B cell (primary cell): Measurements from ENCODE around the gene BCL2. TPM values are rescaled to one million over a fixed set of nuclear protein-coding genes. Genes with fewer than 3 reads are reported as not detected.

Experiments
- ATAC-seq: fragments of 200-7000 bp; cut with Tn5 transposase; one replicate; pipeline ENCODE4 v1.10.0; 2021; ENCODE audit warnings: low read depth, mild to moderate bottlenecking, moderate number of reproducible peaks, moderate library complexity
- CTCF ChIA-PET: fragments of 350-600 bp; sonication (Branson Sonifier 250); formaldehyde crosslinking; loops from one replicate; lab custom pipeline; 2021; ENCODE audit warnings: antibody characterized with exemption, inconsistent platforms; lab: Charles Lee
- POLR2A ChIA-PET: fragments of 350-600 bp; sonication (Branson Sonifier 250); formaldehyde crosslinking; loops from one replicate; lab custom pipeline; 2021; ENCODE audit warnings: antibody characterized with exemption; lab: Charles Lee
- DNase-seq: peaks from one replicate; pipeline ENCODE4 v3.0.0; 2013
- H2AFZ ChIP-seq: 2 replicates; pipeline ENCODE4 v1.6.1; 2012; ENCODE audit warnings: mild to moderate bottlenecking, low read depth, low read length; ENCODE audit not compliant: insufficient read depth, poor library complexity, severe bottlenecking
- H3K27ac ChIP-seq, 2 donors: 1 replicate in 1 of 2; 2 replicates in 1 of 2; pipeline ENCODE4 v1.5.1; 2012 to 2013; ENCODE audit warnings: low read length in 2 of 2, mild to moderate bottlenecking in 2 of 2, moderate library complexity in 1 of 2
- H3K27me3 ChIP-seq, 4 experiments: fragments of 200-600 bp in 1 of 4; sonication (generic) in 1 of 4; replicated peaks in 1 of 4; 1 replicate in 2 of 4; 2 replicates in 2 of 4; pipeline versions ENCODE4 v1.6.1 to v1.7.0; 2013 to 2016; ENCODE audit warnings: low read length in 3 of 4, mild to moderate bottlenecking in 2 of 4, mixed read lengths in 1 of 4, moderate library complexity in 1 of 4; ENCODE audit not compliant: insufficient read depth in 4 of 4, control insufficient read depth in 3 of 4; ENCODE audit errors: control extremely low read depth in 1 of 4
- H3K36me3 ChIP-seq, 2 experiments: replicated peaks in 1 of 2; 1 replicate in 1 of 2; 2 replicates in 1 of 2; pipeline versions ENCODE4 v1.6.1 to v1.7.1; 2013; ENCODE audit warnings: low read length in 1 of 2; ENCODE audit not compliant: insufficient read depth in 2 of 2, control insufficient read depth in 1 of 2; ENCODE audit errors: control extremely low read depth in 1 of 2, extremely low read depth in 1 of 2
- H3K4me1 ChIP-seq, 2 donors: fragments of 200-600 bp in 1 of 2; sonication (generic) in 1 of 2; 1 replicate in 1 of 2; 2 replicates in 1 of 2; pipeline versions ENCODE4 v1.5.1 to v1.6.1; 2013 to 2017; ENCODE audit warnings: low read length in 2 of 2; ENCODE audit not compliant: control insufficient read depth in 2 of 2, insufficient read depth in 2 of 2
- H3K4me2 ChIP-seq: replicated peaks from 2 replicates; pipeline ENCODE3; 2012; ENCODE audit warnings: mild to moderate bottlenecking, low read depth, low read length; ENCODE audit not compliant: poor library complexity, severe bottlenecking
- H3K4me3 ChIP-seq, 5 experiments: fragments of 200-600 bp in 1 of 5; sonication (generic) in 1 of 5; 1 replicate in 3 of 5; 2 replicates in 2 of 5; pipeline versions ENCODE4 v1.5.1 to v1.7.0; 2011 to 2016; ENCODE audit warnings: low read length in 4 of 5, mild to moderate bottlenecking in 4 of 5, low read depth in 2 of 5, control low read depth in 1 of 5, moderate library complexity in 1 of 5; ENCODE audit not compliant: insufficient read depth in 1 of 5; ENCODE audit errors: control extremely low read depth in 1 of 5, extremely low read depth in 1 of 5
- H3K79me2 ChIP-seq: fragments of 200-600 bp; sonication (generic); one replicate; pipeline ENCODE4 v1.6.0; 2016; ENCODE audit warnings: low read length; ENCODE audit not compliant: control insufficient read depth, insufficient read depth
- H3K9ac ChIP-seq: fragments of 200-600 bp; sonication (generic); 2 replicates; pipeline ENCODE4 v1.6.1; 2017; ENCODE audit warnings: mild to moderate bottlenecking, low read length, moderate library complexity
- H3K9me3 ChIP-seq, 3 donors: one replicate each; pipeline versions ENCODE4 v1.6.1 to v1.7.1; 2013; ENCODE audit warnings: low read length in 2 of 3; ENCODE audit not compliant: control insufficient read depth in 2 of 3, insufficient read depth in 1 of 3; ENCODE audit errors: control extremely low read depth in 1 of 3
- H4K20me1 ChIP-seq: 2 replicates; pipeline ENCODE4 v1.6.0; 2012; ENCODE audit warnings: mild to moderate bottlenecking, low read length; ENCODE audit not compliant: insufficient read depth, control insufficient read depth, poor library complexity, severe bottlenecking
- H3K27ac Mint-ChIP-seq: one replicate; pipeline ENCODE4 v1.8.0; 2021; ENCODE audit warnings: mixed read lengths
- H3K27me3 Mint-ChIP-seq: one replicate; pipeline ENCODE4 v1.8.0; 2021; ENCODE audit warnings: mixed read lengths
- H3K4me1 Mint-ChIP-seq: one replicate; pipeline ENCODE4 v1.8.0; 2021; ENCODE audit warnings: mixed read lengths
- H3K4me3 Mint-ChIP-seq: one replicate; pipeline ENCODE4 v1.8.0; 2021; ENCODE audit warnings: mixed read lengths
- H3K9me3 Mint-ChIP-seq: one replicate; pipeline ENCODE4 v1.8.0; 2022; ENCODE audit warnings: mixed read lengths; ENCODE audit not compliant: insufficient read depth
- EZH2 ChIP-seq: IDR thresholded peaks from 2 replicates; pipeline ENCODE4 v1.6.1; 2012; ENCODE audit warnings: borderline replicate concordance, low read depth, mild to moderate bottlenecking, moderate library complexity, low read length; ENCODE audit not compliant: insufficient read depth, poor library complexity, severe bottlenecking
- WGBS: methylation state at CpG from one replicate; pipeline ENCODE4 v1.1.5; 2013; ENCODE audit warnings: missing lambda C conversion rate; ENCODE audit not compliant: insufficient coverage; 5-methylcytosine and 5-hydroxymethylcytosine counted together
- intact Hi-C: fragments of 100-400 bp; cut with micrococcal nuclease; formaldehyde crosslinking; loops from one replicate; pipeline ENCODE4 v1.10.0; 2022
- polyA plus RNA-seq: library from polyadenylated mRNA; depleted of rRNA; stranded (reverse); fragments of >200 nt; gene quantifications from 2 replicates; pipeline ENCODE4 v1.2.3, GENCODE V29; 2012
- total RNA-seq, 2 donors: library from RNA; stranded (reverse); fragments of 120-200 nt in 1 of 2; gene quantifications; 1 replicate in 1 of 2; 2 replicates in 1 of 2; pipeline versions ENCODE4 v1.2.3 to v1.2.4, GENCODE V29; 2013 to 2022
- TF ChIP-seq, protein P1 (sequence below): fragments of 200-600 bp; IDR thresholded peaks from one replicate; pipeline ENCODE4 v1.8.0; 2022; ENCODE audit warnings: antibody characterized with exemption, mild to moderate bottlenecking

Gene BCL2
- total and polyA plus RNA-seq, 2 donors (not counting 1 experiment from before 2014, with no cell fraction given), result 27.6 to 144 TPM

DNA sequence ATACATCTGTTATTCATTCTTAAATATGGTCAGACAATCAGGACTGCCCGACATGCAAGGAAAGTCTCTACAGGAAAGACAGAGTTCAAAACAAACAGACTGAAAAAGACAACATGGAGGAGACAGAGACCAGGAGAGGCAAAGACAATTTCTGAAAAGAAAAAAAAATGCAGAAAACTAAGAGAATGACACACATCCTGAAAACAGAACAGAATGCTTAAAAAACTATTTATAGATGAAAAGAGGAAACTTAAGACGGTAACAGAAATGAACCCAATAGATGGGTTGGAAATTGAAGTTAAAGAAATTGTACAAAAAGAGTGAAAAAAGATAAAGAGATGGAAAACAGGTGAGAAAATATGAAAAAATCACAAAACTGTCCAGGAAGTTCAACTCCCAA lies 95.7 kb downstream of the BCL2 start:
- Histone ChIP-seq H3K4me2 (peak overlapping the region; percentile 63), H3K36me3 (peaks cover 0 to 4% of the 10 kb centered on the region in 2 experiments), H3K9ac (peak overlapping the region; percentile 47), H3K79me2 (peaks cover 84% of the 10 kb centered on the region), H3K27ac (peak overlapping the region; percentile 32 to 72), H3K9me3 (peaks cover 0 to 11% (median 1%) of the 10 kb centered on the region in 3 donors), H4K20me1 (no peaks in the 10 kb centered on the region), H3K4me1 (peaks cover 18 to 27% of the 10 kb centered on the region in 2 donors), H3K4me3 (peak overlapping the region in 1 of 5 experiments; percentile 26), H3K27me3 (no peaks in the 10 kb centered on the region), H2AFZ (peak overlapping the region; percentile 50)
- Mint-ChIP-seq H3K9me3 (no peaks in the 10 kb centered on the region), H3K4me1 (peaks cover 56% of the 10 kb centered on the region), H3K27ac (peak overlapping the region; percentile 57), H3K27me3 (no peaks in the 10 kb centered on the region), H3K4me3 (peak overlapping the region; percentile 69)
- ChIA-PET POLR2A (interaction anchor here (0.6 kb wide), 1 partner anchor 65 kb away, joined by 3 read pairs; no protein-coding TSS in a partner anchor), CTCF (interaction anchor here (2.0 kb wide), 1 partner anchor 62 kb away, joined by 6 read pairs; no protein-coding TSS in a partner anchor)
- no peak for DNase-seq
- 80% methylated on average over 1 of the region's 2 CpGs for WGBS
- intact Hi-C loops, result loop anchor here (5.0 kb wide), 1 partner anchor 63 kb away; no protein-coding TSS in a partner anchor
- TF ChIP-seq EZH2, result no peak
- TF ChIP-seq, protein P1, sequence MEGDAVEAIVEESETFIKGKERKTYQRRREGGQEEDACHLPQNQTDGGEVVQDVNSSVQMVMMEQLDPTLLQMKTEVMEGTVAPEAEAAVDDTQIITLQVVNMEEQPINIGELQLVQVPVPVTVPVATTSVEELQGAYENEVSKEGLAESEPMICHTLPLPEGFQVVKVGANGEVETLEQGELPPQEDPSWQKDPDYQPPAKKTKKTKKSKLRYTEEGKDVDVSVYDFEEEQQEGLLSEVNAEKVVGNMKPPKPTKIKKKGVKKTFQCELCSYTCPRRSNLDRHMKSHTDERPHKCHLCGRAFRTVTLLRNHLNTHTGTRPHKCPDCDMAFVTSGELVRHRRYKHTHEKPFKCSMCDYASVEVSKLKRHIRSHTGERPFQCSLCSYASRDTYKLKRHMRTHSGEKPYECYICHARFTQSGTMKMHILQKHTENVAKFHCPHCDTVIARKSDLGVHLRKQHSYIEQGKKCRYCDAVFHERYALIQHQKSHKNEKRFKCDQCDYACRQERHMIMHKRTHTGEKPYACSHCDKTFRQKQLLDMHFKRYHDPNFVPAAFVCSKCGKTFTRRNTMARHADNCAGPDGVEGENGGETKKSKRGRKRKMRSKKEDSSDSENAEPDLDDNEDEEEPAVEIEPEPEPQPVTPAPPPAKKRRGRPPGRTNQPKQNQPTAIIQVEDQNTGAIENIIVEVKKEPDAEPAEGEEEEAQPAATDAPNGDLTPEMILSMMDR, result no peak
- ATAC-seq, result peak; percentile 33

DNA sequence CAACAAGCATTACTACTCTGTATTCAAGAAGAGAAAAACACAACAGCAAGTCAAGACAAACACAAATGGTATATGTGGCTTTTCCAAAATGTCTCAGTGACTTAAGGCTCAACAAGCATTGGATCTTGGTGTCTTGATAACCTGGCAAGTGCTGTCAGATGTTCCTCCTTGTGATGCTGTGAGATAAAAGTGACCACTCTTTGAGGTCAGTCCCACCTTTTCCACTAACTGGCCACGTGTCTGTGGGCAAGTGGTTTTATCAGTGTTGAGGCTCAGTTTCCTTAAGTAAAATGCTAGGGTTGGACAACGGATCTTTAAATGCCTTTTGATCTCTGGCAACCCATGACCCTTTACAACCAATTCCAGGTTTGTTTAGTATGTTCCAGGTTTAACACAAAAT lies 98.7 kb downstream of the BCL2 start:
- Histone ChIP-seq H3K27ac (no peak overlapping the region), H3K9me3 (peaks cover 0 to 6% (median 0%) of the 10 kb centered on the region in 3 donors), H3K36me3 (peaks cover 3 to 4% of the 10 kb centered on the region in 2 experiments), H3K27me3 (no peaks in the 10 kb centered on the region), H2AFZ (no peak overlapping the region), H4K20me1 (peaks cover 5% of the 10 kb centered on the region), H3K79me2 (peaks cover 97% of the 10 kb centered on the region), H3K4me1 (peaks cover 33 to 39% of the 10 kb centered on the region in 2 donors), H3K9ac (no peak overlapping the region), H3K4me3 (no peak overlapping the region), H3K4me2 (no peak overlapping the region)
- no peak for TF ChIP-seq EZH2
- TF ChIP-seq, protein P1, result no peak
- WGBS, result no CpG with 5 or more reads among the region's 2 CpGs
- POLR2A ChIA-PET, result no interaction called here
- H3K27ac Mint-ChIP-seq, result no peak overlapping the region
- H3K4me3 Mint-ChIP-seq, result no peak overlapping the region
- H3K4me1 Mint-ChIP-seq, result peaks cover 73% of the 10 kb centered on the region
- H3K27me3 Mint-ChIP-seq, result no peaks in the 10 kb centered on the region
- intact Hi-C loops, result loop anchor here (5.0 kb wide), 1 partner anchor 66 kb away; no protein-coding TSS in a partner anchor
- CTCF ChIA-PET, result no interaction called here
- ATAC-seq (no peak), DNase-seq (no peak)
- H3K9me3 Mint-ChIP-seq, result no peaks in the 10 kb centered on the region
